ENCODE data around the gene ACTA2. TPM values are rescaled to one million over a fixed set of nuclear protein-coding genes. Genes with fewer than 3 reads are reported as not detected.

ACTA2 gene
- total RNA-seq, 1 donor from 2014 or later = 37.6 TPM

DNA sequence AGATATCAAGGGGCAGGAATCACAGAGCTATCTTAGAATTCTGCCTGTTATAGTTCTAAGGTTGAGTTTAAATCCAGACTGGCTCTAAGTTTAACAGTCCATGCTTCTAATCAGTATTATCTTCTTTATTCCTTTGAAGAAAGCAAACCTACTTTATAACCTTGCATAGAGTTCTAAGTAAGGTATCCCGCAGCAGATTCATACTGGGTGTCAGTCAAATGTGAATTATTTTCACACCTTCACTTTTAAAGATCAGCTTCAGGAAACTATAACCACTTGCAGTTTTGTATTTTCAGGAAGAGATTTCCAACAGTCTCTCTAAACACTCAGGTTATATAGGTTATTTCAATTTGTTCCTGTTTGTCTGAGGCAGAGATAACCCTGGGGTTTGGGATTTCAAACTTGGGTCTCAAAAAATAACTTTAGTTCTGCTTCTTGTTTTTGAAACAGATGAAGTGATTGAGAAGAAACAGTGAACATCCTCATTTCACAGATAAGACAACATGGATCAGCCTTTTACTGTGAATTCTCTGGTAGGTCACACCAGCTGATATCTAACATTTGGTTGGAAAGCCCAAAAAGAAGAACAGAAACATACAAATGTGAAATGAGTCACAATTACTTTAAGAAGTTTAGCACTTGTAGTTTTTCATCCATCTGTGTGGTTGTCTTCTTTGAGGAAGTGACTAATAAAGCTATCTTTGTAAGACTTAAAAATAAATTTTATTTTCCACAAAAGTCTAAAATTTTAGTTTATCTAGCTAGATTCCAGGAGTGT lies 51.2 kb downstream of the ACTA2 start:
- no peak for DNase-seq (ENCODE audit: low read depth)
- no peaks in the 10 kb centered on the region for H3K27me3 ChIP-seq (ENCODE audit: control insufficient read depth, insufficient read depth, low read length)
- no peak for TF ChIP-seq CTCF (IDR thresholded peaks at IDR 0.05; ENCODE audit: insufficient read depth, low read length, poor library complexity, severe bottlenecking)
- no peak overlapping the region for H3K4me3 ChIP-seq (ENCODE audit: low read depth, low read length)
- H3K36me3 ChIP-seq (ENCODE audit: control insufficient read depth, insufficient read depth, low read length) = no peaks in the 10 kb centered on the region

GRCh38 chr10:88899886-88900285 lies 52.7 kb downstream of the ACTA2 start:
- Histone ChIP-seq H3K36me3 (ENCODE audit: control insufficient read depth, insufficient read depth, low read length) (no peaks in the 10 kb centered on the region), H3K4me3 (ENCODE audit: low read depth, low read length) (no peak overlapping the region), H3K27me3 (ENCODE audit: control insufficient read depth, insufficient read depth, low read length) (no peaks in the 10 kb centered on the region)
- TF ChIP-seq CTCF (IDR thresholded peaks at IDR 0.05; ENCODE audit: insufficient read depth, low read length, poor library complexity, severe bottlenecking) = no peak
- DNase-seq (ENCODE audit: low read depth) = no peak

- DNase-seq (ENCODE audit: low read depth) = no peak
- Histone ChIP-seq H3K4me3 (ENCODE audit: low read depth, low read length) (no peak overlapping the region), H3K27me3 (ENCODE audit: control insufficient read depth, insufficient read depth, low read length) (no peaks in the 10 kb centered on the region), H3K36me3 (ENCODE audit: control insufficient read depth, insufficient read depth, low read length) (no peaks in the 10 kb centered on the region)
- TF ChIP-seq CTCF (IDR thresholded peaks at IDR 0.05; ENCODE audit: insufficient read depth, low read length, poor library complexity, severe bottlenecking) = no peak
Observed at GRCh38 chr10:88898727-88899126, 53.8 kb downstream of the ACTA2 start.

GRCh38 chr10:88896994-88897853 lies 55.3 kb downstream of the ACTA2 start:
- DNase-seq (ENCODE audit: low read depth) = no peak
- Histone ChIP-seq H3K4me3 (ENCODE audit: low read depth, low read length) (no peak overlapping the region), H3K27me3 (ENCODE audit: control insufficient read depth, insufficient read depth, low read length) (no peaks in the 10 kb centered on the region), H3K36me3 (ENCODE audit: control insufficient read depth, insufficient read depth, low read length) (no peaks in the 10 kb centered on the region)
- TF ChIP-seq CTCF (IDR thresholded peaks at IDR 0.05; ENCODE audit: insufficient read depth, low read length, poor library complexity, severe bottlenecking) = no peak

DNA sequence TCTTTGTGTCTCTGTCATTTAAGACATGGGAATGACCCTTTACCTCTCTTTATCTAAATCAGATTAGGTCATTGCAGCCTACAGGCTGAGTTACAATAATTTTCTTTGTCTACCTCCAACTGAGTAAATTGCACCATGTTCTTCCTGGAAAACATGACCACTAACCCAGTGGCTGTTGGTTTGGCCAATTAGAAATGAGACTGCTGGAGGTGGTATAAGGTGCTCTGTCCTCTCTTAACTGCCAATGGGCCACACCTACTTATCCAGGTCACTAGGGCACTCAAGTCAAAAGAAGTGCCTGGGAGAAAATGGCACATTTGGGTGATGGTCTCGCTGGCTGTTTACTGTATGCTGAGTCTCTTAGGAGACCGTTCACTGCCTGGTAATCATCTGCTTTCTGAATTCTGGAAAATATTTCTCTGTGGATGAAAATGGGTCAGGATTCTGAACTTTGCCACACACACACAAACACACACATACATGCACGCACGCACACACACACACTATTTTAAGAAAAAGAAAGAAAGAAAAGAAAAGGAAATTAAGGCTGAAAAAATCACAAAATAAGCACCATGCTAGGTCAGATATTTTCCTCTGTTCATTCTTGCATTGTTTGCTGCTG lies 56.1 kb downstream of the ACTA2 start:
- DNase-seq (ENCODE audit: low read depth) = no peak
- Histone ChIP-seq H3K36me3 (ENCODE audit: control insufficient read depth, insufficient read depth, low read length) (no peaks in the 10 kb centered on the region), H3K27me3 (ENCODE audit: control insufficient read depth, insufficient read depth, low read length) (no peaks in the 10 kb centered on the region), H3K4me3 (ENCODE audit: low read depth, low read length) (no peak overlapping the region)
- no peak for TF ChIP-seq CTCF (IDR thresholded peaks at IDR 0.05; ENCODE audit: insufficient read depth, low read length, poor library complexity, severe bottlenecking)

Measured in kidney epithelial cell (primary cell).